Colon (tissue), 2 donors: ENCODE results near the gene RALGAPA1.
"Not testable (repeated sequence)": the region's sequence is repeated elsewhere in the genome, so short reads cannot be mapped to it uniquely, and the experiment has no call there.

Source experiments
- FAIRE-seq: peaks from 2 replicates; lab custom pipeline; 2012; peaks lifted over from hg19 to GRCh38; lab: Jason Lieb, UNC
- donor health status: control.
- donor health status: control.

Gene RALGAPA1

DNA sequence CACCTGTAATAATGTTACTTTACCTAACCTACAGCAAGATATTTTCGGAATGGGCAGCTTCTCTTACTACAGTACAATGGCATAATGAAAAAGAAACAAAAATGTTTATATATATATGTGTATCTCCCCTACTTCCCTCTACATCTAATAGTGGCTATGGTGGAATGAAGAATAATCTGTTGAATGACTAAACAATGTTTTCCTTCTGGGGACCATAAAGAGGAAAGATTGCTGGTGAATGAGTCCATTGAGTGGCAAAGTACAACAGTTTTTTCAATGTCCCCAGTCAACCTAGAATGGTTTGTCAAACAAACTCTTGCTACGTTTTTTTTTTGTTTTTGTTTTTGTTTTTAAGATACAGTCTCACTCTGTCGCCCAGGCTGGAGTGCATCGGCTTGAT, 47.2 kb downstream of the RALGAPA1 start:
- no peak for FAIRE-seq

DNA sequence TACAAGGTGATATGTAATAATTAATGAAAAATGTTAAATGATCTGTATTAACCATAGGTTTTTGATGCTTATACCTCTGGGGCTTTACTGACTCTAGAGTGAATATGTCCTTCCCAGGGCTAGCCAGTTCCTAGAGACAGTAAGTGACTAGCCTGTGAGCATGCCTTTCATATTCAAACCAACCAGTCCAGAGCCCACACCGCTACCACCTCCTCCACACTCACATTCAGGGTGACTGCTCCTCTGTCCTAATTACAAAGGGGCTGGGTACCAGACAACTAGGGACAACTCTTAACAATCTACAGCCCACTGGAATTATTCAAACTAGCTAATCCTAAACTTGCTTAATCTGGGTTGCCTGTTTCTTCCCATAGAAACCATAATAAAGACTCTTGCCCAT, 49.0 kb downstream of the RALGAPA1 start:
- no peak for FAIRE-seq

DNA sequence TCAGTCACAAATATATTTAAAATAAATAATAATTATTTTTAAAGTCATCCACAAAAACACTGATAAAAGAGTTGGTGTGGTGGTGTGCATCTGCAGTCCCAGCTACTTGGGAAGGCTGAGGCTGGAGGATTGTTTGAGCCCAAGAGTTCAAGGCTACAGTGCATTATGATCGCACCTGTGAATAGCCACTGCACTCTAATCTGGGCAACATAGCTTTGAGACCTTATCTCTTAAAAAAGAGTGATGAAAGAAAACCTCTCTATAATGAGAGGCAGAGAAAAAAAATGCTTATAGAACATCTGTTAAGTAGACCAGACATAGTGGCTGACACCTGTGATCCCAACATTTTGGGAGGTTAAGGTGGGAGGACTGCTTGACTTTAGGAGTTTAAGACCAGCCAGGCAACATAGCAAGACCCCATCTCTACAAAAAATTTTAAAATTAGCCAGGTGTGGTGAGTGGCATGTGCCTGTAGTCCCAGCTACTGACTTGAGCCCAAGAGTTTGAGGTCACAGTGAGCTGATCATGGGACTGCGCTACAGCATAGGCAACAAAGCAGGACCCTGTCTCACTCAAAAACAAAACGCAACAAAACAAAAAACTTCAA, 50.5 kb downstream of the RALGAPA1 start:
- no peak for FAIRE-seq

DNA sequence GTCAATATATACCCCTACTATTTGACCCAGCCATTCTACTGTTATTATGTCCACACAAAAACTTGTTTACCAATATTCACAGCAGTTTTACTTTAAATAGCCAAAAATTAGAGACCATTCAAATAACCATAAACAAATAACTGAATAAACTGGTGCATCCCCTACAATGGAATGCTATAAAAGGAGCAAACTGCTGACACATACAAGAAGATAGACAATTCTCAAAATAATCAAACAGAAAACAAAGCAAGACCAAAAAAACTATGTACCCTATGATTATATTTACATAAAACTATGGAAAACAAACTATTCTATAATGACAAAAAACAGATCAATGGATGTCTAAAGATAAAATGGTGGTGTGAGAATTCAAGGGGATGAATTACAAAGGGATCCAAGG, 54.4 kb downstream of the RALGAPA1 start:
- FAIRE-seq, result no peak

DNA sequence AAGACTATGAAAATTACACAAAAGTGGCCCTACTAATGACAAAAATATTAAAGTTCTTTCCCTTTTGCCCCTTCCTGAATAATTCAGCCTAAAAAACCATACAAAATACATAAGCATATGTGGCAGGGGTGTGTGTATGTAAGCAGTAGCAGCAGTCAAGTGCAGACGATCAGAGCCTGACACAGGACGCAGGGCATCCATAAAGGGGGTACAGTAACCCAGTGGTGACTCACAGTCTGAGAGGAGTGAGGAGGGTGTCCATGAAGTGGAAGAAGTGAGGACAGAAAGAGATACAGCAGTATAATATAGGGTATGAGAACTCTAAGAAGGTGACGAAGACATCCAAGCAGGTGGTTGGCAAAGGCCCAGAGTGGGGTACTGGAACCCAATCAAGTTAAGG, 56.7 kb downstream of the RALGAPA1 start:
- FAIRE-seq, result no peak

- FAIRE-seq, result peak; percentile 41
Measured at GRCh38 chr14:35750202-35750904, 58.7 kb downstream of the RALGAPA1 start.

DNA sequence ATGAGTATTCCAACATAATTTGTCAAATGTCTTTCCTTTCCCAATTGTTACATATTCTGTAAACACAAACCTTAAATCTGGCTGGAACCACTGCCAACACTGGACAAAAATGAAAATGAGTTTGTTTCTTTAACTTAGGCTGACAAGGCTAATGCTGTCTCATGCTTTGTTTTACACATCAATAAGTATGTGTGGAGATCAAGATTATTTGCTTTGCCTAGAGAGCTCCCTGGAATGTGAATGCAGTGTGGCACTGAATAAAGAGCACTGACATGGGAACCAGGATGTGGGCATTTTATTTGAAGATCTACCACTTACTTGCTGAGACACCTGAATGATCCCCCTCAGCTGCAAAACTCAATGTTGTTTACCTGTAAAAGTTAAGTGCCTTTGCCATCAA, 61.7 kb downstream of the RALGAPA1 start:
- no peak for FAIRE-seq

- FAIRE-seq, result no peak
Measured at GRCh38 chr14:35742442-35742841, 66.7 kb downstream of the RALGAPA1 start.

DNA sequence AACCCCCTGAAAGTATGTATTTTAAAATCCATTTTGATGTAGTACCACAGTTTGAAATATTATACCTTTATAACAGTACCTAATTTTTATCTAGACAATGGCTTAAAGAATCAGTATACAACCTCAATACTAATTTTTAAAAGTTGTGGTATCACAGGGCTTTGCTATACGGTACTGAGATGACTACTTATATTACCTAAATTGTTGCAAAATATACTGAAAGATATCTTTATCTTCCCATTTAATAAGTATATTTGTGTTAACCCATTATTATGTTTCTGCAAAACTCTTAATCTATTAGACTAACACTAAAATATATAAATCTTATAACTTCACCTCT, 67.1 kb downstream of the RALGAPA1 start:
- no peak for FAIRE-seq

DNA sequence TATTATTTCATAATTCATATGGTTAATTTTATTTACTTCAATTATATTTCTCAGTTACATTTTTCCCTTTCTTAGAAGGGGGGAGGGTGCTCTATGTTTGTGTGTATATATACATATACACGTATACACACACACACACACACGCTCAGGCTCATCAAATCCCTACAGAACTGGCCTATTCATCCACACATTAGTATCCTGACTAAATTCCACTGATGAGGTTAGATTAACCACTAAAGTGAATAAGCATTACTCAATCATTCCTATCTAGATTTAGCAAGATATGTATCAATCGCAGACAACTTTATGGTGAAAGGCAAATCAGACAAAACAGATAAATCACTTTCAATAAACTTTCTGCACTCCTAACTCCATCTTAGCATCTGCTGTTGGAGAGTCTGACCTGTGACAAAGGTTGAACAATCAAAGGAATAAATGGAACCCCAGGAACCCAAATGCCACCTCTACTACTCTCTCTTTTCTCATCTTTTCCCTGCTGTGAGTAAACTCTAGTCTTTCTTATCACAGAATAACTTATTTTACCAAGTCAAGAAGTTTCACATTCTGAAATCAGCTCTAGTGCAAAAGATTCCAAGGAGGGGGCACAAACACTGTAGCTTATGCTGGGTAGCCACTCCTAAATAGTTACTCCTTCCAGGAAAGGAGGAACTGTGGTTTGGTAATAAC, 67.6 kb downstream of the RALGAPA1 start:
- no peak for FAIRE-seq

- FAIRE-seq, result no peak
Measured at GRCh38 chr14:35740215-35740614, 68.9 kb downstream of the RALGAPA1 start.

GRCh38 chr14:35735163-35735562, 73.9 kb downstream of the RALGAPA1 start:
- FAIRE-seq, result not testable (repeated sequence)

- FAIRE-seq, result not testable (repeated sequence)
Measured at GRCh38 chr14:35733510-35733909, 75.6 kb downstream of the RALGAPA1 start.

DNA sequence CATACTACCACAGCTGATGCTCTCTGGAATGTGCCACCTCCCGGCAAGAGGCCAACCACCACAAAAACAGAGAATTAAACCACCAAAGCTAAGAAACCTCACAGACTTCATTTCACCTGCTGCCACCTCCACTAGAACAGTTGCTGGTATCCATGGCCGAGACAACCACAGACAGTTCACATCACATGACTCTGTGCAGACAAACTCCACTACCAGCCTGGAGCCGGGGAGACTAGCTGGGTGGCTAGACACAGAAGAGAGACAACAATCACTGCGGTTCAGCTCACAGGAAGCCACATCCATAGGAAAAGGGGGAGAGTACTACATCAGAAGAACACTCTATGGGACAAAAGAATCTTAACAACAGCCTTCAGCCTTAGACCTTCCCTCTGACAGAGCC, 78.2 kb downstream of the RALGAPA1 start:
- FAIRE-seq, result no peak

- FAIRE-seq, result no peak
Measured at GRCh38 chr14:35727764-35728163, 81.3 kb downstream of the RALGAPA1 start.

- no peak for FAIRE-seq
Measured at GRCh38 chr14:35725930-35726329, 83.2 kb downstream of the RALGAPA1 start.

DNA sequence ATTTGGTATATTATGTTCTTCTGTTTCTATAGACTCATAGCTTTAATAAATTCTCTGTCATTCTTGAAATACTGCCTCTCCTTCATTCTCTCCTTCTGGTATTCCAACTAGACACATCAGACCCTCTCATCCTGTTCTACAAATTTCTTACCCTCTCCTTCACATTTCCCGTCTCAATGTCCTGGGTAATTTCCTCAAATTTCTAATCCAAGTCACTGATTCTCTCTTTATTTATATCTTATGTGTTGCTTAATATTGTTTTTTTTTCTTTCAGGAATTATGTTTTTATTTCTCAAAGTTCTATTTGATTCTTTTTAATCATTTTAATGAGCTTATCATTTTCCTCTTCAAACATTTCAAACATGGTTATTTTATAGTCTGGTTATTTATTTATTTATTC, 94.0 kb downstream of the RALGAPA1 start:
- FAIRE-seq, result peak; percentile 71

DNA sequence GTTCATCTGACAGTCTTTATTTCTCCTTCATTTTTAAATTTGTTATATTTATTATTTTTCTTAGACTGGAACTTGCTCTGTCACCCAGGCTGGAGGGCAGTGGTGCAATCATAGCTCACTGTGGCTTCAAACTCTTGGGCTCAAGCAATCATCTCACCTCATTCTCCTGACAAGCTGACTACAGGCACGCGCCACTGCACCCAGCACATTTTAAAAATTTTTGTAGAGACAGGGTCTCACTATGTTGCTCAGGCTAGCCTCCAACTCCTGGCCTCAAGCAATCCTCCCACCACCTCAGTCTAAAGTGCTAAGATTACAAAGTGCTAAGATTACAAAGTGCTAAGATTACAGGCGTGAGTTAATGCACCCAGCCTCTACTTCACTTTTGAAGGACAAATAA, 96.6 kb downstream of the RALGAPA1 start:
- no peak for FAIRE-seq

- FAIRE-seq, result no peak
Measured at GRCh38 chr14:35708062-35708461, 101.0 kb downstream of the RALGAPA1 start.

GRCh38 chr14:35705636-35706035, 103.5 kb downstream of the RALGAPA1 start:
- no peak for FAIRE-seq

DNA sequence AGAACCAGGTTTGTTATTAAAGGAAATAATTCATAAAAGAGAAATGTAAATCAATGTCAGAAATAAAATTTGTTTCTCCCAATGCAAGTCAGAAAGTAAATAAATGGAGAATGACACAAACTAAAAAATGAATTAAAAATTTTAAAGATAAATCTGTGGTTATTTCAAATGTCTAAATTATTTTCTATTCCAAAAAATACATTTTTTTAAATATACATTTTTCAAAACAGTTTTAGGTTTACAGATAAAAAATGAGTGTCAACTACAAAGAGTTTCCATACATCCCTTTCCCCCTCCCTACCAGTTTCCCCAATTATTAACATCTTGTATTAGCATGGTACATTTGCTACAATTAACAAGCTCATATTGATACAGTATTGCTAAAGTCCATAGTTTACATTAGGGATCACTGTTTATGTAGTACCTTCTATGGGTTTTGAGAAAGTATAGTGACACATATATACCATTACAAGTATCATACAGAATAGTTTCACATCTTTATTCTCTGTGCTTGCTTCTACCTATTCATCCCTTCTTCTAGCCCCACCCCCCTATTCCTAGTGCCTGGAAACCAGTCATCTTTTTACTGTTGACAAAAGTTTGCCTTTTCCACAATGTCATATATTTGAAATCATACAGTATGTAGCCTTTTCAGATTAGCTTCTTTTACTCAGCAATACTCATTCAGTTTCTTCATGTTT, 104.2 kb downstream of the RALGAPA1 start:
- FAIRE-seq, result no peak

GRCh38 chr14:35701531-35701930, 107.6 kb downstream of the RALGAPA1 start:
- FAIRE-seq, result no peak
